ENCODE results near the gene ARID1B.

- TF ChIP-seq, protein P1, sequence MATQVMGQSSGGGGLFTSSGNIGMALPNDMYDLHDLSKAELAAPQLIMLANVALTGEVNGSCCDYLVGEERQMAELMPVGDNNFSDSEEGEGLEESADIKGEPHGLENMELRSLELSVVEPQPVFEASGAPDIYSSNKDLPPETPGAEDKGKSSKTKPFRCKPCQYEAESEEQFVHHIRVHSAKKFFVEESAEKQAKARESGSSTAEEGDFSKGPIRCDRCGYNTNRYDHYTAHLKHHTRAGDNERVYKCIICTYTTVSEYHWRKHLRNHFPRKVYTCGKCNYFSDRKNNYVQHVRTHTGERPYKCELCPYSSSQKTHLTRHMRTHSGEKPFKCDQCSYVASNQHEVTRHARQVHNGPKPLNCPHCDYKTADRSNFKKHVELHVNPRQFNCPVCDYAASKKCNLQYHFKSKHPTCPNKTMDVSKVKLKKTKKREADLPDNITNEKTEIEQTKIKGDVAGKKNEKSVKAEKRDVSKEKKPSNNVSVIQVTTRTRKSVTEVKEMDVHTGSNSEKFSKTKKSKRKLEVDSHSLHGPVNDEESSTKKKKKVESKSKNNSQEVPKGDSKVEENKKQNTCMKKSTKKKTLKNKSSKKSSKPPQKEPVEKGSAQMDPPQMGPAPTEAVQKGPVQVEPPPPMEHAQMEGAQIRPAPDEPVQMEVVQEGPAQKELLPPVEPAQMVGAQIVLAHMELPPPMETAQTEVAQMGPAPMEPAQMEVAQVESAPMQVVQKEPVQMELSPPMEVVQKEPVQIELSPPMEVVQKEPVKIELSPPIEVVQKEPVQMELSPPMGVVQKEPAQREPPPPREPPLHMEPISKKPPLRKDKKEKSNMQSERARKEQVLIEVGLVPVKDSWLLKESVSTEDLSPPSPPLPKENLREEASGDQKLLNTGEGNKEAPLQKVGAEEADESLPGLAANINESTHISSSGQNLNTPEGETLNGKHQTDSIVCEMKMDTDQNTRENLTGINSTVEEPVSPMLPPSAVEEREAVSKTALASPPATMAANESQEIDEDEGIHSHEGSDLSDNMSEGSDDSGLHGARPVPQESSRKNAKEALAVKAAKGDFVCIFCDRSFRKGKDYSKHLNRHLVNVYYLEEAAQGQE (IDR thresholded peaks at IDR 0.05; ENCODE audit: insufficient read depth in 1 of 2, low read depth in 2 of 2, low read length in 2 of 2), result no peak
- TF ChIP-seq POLR2AphosphoS5 (IDR thresholded peaks at IDR 0.05; ENCODE audit: low read depth, low read length) (no peak), TAF1 (IDR thresholded peaks at IDR 0.05; ENCODE audit: borderline replicate concordance, insufficient read depth, low read length) (no peak), SIN3A (IDR thresholded peaks at IDR 0.05; ENCODE audit: borderline replicate concordance, insufficient read depth, low read length) (no peak), FOXP2 (optimal IDR thresholded peaks at IDR 0.05; ENCODE audit: borderline replicate concordance, extremely low read depth, extremely low read length, insufficient read depth) (no peak)
Measured at GRCh38 chr6:157128235-157128775, 351.1 kb downstream of the ARID1B start.
